Gastrocnemius medialis (tissue), 4 donors: ENCODE measurements around the gene IL1RAP.

Source experiments
- POLR2A ChIP-seq, 2 donors: fragments of 450-650 bp; IDR thresholded peaks; one replicate each; pipeline ENCODE4 v1.6.1; 2017; ENCODE audit warnings: antibody characterized with exemption in 2 of 2, mild to moderate bottlenecking in 2 of 2, moderate library complexity in 2 of 2
- TF ChIP-seq, protein P1 (sequence below), 5 experiments: fragments of 450-650 bp in 3 of 5; fragments of 200-600 bp in 2 of 5; sonication (generic) in 2 of 5; IDR thresholded peaks in 4 of 5; conservative IDR thresholded peaks in 1 of 5; 1 replicate in 4 of 5; 2 replicates in 1 of 5; pipeline ENCODE4 v1.5.1; 2016 to 2019; ENCODE audit warnings: antibody characterized with exemption in 5 of 5, mild to moderate bottlenecking in 3 of 5, moderate library complexity in 3 of 5

DNA sequence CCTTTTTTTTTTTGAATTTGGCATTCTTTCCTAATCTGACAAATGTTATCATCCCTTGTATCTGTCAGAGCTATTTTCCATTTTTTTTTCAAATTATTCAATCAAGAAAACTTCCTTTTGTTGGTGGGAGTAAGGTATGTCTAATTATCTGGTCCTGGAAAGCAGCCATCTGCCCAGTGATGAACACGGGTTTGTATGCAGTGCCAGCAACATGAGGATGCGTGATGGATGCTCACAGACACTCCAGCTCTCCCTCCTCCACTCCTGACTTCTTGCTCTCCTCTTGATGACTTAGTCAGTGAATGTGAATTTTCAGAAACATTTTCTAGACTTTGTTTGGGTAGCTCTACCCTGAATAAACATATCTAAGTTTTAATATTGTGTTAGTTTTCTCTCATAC lies 79.2 kb downstream of the IL1RAP start:
- TF ChIP-seq, protein P1, sequence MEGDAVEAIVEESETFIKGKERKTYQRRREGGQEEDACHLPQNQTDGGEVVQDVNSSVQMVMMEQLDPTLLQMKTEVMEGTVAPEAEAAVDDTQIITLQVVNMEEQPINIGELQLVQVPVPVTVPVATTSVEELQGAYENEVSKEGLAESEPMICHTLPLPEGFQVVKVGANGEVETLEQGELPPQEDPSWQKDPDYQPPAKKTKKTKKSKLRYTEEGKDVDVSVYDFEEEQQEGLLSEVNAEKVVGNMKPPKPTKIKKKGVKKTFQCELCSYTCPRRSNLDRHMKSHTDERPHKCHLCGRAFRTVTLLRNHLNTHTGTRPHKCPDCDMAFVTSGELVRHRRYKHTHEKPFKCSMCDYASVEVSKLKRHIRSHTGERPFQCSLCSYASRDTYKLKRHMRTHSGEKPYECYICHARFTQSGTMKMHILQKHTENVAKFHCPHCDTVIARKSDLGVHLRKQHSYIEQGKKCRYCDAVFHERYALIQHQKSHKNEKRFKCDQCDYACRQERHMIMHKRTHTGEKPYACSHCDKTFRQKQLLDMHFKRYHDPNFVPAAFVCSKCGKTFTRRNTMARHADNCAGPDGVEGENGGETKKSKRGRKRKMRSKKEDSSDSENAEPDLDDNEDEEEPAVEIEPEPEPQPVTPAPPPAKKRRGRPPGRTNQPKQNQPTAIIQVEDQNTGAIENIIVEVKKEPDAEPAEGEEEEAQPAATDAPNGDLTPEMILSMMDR (IDR thresholded peaks at IDR 0.05 in 4 of 5, conservative IDR thresholded peaks at IDR 0.05 in 1 of 5): no peak
- no peak for TF ChIP-seq POLR2A (IDR thresholded peaks at IDR 0.05)
